Bronchial epithelial cell (primary cell): ENCODE results near the gene PPP1R14C. TPM values are rescaled to one million over a fixed set of nuclear protein-coding genes. Genes with fewer than 3 reads are reported as not detected.

ENCODE experiments used
- DNase-seq: peaks from one replicate; pipeline ENCODE4 v3.0.0-alpha.2; 2010; ENCODE audit warnings: low read depth
- FAIRE-seq: peaks from 2 replicates; lab custom pipeline; 2011; peaks lifted over from hg19 to GRCh38; lab: Jason Lieb, UNC
- H3K27me3 ChIP-seq: 2 replicates; pipeline ENCODE4 v1.5.1; 2011; ENCODE audit warnings: low read length; ENCODE audit not compliant: control insufficient read depth, insufficient read depth
- H3K36me3 ChIP-seq: 2 replicates; pipeline ENCODE4 v1.5.1; 2011; ENCODE audit warnings: low read length; ENCODE audit not compliant: control insufficient read depth, insufficient read depth
- H3K4me3 ChIP-seq: 2 replicates; pipeline ENCODE4 v1.5.1; 2011; ENCODE audit warnings: mild to moderate bottlenecking, low read depth, low read length, control low read depth
- total RNA-seq: library from RNA; depleted of rRNA; stranded (reverse); fragments of >200 nt; gene quantifications from 2 replicates; pipeline ENCODE4 v1.2.1, GENCODE V29; 2014
- TF ChIP-seq, protein P1 (sequence below): IDR thresholded peaks from 2 replicates; pipeline ENCODE4 v1.5.1; 2011; ENCODE audit warnings: mild to moderate bottlenecking, moderate library complexity, low read length, control low read depth, inconsistent platforms; ENCODE audit not compliant: insufficient read depth, severe bottlenecking

Gene PPP1R14C
- total RNA-seq, 1 donor from 2014 or later: 72.1 TPM

DNA sequence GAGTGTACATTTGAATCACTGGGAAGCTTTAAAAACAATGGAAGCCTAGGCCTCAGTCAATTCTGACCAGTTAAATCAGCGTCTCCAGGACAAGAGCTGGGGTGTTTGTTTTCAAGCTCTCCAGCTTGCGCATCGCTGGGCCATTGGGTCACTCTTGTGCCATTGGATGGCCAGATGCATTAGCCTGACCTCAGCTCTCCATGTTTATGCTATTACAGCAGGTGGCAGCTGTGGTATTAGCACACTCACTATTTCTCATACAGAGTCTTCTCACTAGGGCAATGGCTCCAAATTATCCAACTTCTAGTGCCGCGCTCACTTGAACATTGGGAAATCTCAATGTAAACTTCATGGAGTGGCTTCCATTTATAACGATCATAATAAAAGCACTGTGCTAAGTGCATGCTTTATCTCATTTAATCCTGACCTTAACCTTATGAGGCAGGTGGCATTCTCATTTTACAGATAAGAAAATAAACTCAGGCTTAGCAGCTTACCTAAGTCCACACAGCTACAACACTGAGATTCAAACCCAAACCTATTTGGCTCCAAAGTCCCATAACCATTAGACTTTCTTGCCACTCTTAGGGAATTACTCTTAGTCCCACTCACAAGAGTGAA is 108.8 kb downstream of the PPP1R14C start:
- DNase-seq (no peak), FAIRE-seq (no peak)
- TF ChIP-seq, protein P1, sequence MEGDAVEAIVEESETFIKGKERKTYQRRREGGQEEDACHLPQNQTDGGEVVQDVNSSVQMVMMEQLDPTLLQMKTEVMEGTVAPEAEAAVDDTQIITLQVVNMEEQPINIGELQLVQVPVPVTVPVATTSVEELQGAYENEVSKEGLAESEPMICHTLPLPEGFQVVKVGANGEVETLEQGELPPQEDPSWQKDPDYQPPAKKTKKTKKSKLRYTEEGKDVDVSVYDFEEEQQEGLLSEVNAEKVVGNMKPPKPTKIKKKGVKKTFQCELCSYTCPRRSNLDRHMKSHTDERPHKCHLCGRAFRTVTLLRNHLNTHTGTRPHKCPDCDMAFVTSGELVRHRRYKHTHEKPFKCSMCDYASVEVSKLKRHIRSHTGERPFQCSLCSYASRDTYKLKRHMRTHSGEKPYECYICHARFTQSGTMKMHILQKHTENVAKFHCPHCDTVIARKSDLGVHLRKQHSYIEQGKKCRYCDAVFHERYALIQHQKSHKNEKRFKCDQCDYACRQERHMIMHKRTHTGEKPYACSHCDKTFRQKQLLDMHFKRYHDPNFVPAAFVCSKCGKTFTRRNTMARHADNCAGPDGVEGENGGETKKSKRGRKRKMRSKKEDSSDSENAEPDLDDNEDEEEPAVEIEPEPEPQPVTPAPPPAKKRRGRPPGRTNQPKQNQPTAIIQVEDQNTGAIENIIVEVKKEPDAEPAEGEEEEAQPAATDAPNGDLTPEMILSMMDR: no peak
- no peaks in the 10 kb centered on the region for H3K36me3 ChIP-seq
- H3K27me3 ChIP-seq: no peaks in the 10 kb centered on the region
- no peak overlapping the region for H3K4me3 ChIP-seq

DNA sequence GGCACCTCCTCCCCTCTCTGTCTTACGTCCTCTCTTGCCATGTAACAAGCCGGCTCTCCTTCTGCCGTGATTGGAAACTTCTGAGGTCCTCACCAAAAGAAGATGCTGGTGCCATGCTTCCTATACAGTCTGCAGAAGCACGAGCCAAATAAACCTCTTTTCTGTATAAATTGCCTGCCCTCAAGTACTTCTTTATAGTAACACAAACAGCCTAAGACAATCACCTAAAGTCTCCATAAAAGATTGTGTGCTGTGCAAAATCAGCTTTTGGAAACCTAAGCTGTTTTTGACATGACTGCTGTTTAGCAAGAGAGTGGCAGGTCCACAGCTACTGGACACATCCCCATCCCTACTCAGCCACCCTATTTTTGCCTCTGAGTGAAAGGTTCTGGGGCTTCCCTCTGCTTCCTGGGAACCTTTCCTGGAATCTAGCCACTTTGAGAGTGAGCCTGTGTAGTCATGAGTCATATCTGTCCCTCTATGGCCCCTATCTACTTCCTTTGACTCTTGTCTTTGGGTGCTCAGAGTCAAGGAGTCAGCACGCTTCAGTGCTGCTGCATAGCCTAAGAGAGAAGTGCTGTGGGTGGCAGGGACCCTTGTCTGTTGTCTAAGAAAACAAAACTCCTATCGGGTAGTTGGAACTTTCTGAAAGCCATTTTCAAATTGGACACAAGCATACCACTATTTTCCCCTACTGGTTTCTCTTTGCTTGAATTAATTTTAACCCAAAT is 110.0 kb downstream of the PPP1R14C start:
- H3K4me3 ChIP-seq: no peak overlapping the region
- TF ChIP-seq, protein P1: no peak
- no peaks in the 10 kb centered on the region for H3K27me3 ChIP-seq
- DNase-seq: peak; percentile 91
- peak; percentile 79 for FAIRE-seq
- H3K36me3 ChIP-seq: no peaks in the 10 kb centered on the region

DNA sequence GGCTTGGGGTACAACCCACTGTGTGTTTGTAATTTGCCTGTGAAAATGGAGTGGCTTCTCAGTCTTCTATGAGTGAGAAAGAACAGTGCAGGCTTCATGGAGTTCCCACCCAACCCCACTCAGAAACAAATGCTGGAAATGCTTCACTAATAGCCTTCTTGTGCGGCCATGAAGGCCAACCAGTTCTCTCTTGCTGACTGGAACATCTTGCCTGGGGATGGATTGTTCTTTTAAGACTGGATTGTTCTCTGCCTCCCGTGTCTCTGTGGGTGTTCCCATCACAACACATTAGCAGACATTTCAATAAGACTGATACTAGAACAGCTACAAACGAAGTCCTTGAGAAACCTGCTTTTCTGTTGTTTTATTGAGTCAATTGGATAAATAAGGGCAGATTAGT is 110.6 kb downstream of the PPP1R14C start:
- TF ChIP-seq, protein P1: no peak

DNA sequence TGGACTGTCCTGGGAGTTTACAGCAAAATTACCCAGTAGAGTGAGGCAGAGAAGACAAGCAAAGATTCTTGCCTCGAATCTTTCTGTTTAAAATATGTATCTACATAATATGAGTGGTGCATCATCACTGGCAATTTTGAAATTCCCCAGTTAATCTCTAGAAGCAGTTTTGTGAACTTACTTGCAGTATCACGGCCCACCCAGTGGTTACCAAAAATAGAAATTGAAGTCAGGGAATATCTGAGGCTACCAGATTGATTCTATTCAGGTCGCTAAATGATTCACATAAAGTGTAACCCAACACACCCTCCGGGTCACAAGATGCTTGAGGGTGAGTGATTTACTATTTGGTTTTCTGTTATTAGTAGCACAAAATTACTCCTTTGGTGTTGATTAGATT is 111.9 kb downstream of the PPP1R14C start:
- FAIRE-seq (no peak), DNase-seq (peak; percentile 82)
- TF ChIP-seq, protein P1: no peak
- Histone ChIP-seq H3K4me3 (no peak overlapping the region), H3K36me3 (peaks cover 2% of the 10 kb centered on the region), H3K27me3 (no peaks in the 10 kb centered on the region)

More for the DNA sequence above, 110.6 kb downstream of the PPP1R14C start:
- Histone ChIP-seq H3K4me3 (no peak overlapping the region), H3K27me3 (no peaks in the 10 kb centered on the region), H3K36me3 (peaks cover 2% of the 10 kb centered on the region)
- DNase-seq: no peak
- no peak for FAIRE-seq

DNA sequence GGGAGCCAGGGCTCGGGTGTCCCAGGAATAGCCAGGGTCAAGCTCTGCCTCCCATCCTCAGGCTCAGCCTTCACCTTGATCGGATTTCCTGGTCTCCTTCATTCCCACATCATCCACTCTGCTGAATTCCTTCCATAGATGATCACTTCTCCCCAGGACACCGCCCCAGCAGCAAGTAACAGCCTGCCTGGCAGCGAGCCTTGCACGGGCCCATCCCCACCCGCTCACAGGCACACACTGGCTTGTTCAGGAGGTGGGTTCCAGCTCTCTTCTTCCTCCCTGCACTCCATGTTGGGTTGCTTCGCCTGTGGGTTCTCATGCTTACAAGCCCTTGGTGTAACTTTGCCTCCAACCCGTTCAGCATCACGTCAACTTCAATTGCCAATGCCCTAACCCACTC is 113.0 kb downstream of the PPP1R14C start:
- Histone ChIP-seq H3K27me3 (no peaks in the 10 kb centered on the region), H3K4me3 (no peak overlapping the region), H3K36me3 (peaks cover 2% of the 10 kb centered on the region)
- DNase-seq (peak; percentile 97), FAIRE-seq (peak; percentile 98)
- TF ChIP-seq, protein P1: no peak
